ENCODE results near the gene CMTM1.
"Not testable (repeated sequence)": the region's sequence is repeated elsewhere in the genome, so short reads cannot be mapped to it uniquely, and the experiment has no call there.

CMTM1 gene

GRCh38 chr16:66592814-66593213, 26.6 kb downstream of the CMTM1 start:
- DNase-seq: no peak

- no peak for DNase-seq
Measured at GRCh38 chr16:66594739-66595138, 28.5 kb downstream of the CMTM1 start.

GRCh38 chr16:66596559-66596958, 30.3 kb downstream of the CMTM1 start:
- not testable (repeated sequence) for DNase-seq

- peak in 1 of 5 experiments; percentile 86 for DNase-seq
Measured at GRCh38 chr16:66596986-66597848, 31.0 kb downstream of the CMTM1 start.

- DNase-seq: peak in 1 of 5 experiments; percentile 77
Measured at GRCh38 chr16:66598111-66598510, 31.9 kb downstream of the CMTM1 start.

GRCh38 chr16:66599726-66600125, 33.5 kb downstream of the CMTM1 start:
- DNase-seq: peak in 1 of 5 experiments; percentile 55

GRCh38 chr16:66600477-66600876, 34.2 kb downstream of the CMTM1 start:
- no peak for DNase-seq

GRCh38 chr16:66601471-66601870, 35.2 kb downstream of the CMTM1 start:
- no peak for DNase-seq

- peak; percentile 27 to 99 (median 64) for DNase-seq
Measured at GRCh38 chr16:66603537-66604375, 37.5 kb downstream of the CMTM1 start.

GRCh38 chr16:66604376-66605176, 38.3 kb downstream of the CMTM1 start, which contains the start of gene CMTM3:
Gene CMTM3 (plus strand): TSS chr16:66604704. CDS start chr16:66604806, 102 bp downstream.
- peak; percentile 44 to 83 (median 63) for DNase-seq

GRCh38 chr16:66605177-66605978, 39.1 kb downstream of the CMTM1 start:
- peak in 3 of 5 experiments; percentile 16 to 49 (median 23) for DNase-seq

- peak in 1 of 5 experiments; percentile 39 for DNase-seq
Measured at GRCh38 chr16:66605979-66606751, 39.9 kb downstream of the CMTM1 start.

GRCh38 chr16:66608241-66609138, 42.3 kb downstream of the CMTM1 start:
- peak; percentile 62 to 80 (median 72) for DNase-seq

- DNase-seq: no peak
Measured at GRCh38 chr16:66609139-66609510, 42.9 kb downstream of the CMTM1 start.

GRCh38 chr16:66610111-66610820, 44.0 kb downstream of the CMTM1 start:
- DNase-seq: no peak

GRCh38 chr16:66611911-66612310, 45.7 kb downstream of the CMTM1 start:
- DNase-seq: not testable (repeated sequence)

- DNase-seq: no peak
Measured at GRCh38 chr16:66612422-66612821, 46.2 kb downstream of the CMTM1 start.

GRCh38 chr16:66614161-66614802, 48.0 kb downstream of the CMTM1 start:
- DNase-seq: no peak

- DNase-seq: no peak
Measured at GRCh38 chr16:66616169-66616568, 49.9 kb downstream of the CMTM1 start.

Measured in T-helper 2 cell (primary cell).